HUES6 (cell line): Measurements from ENCODE around the gene MTMR3.

Source experiments
- H3K27ac ChIP-seq: 2 replicates; pipeline ENCODE4 v1.7.0; 2013; ENCODE audit warnings: low read depth, mild to moderate bottlenecking, low read length, inconsistent platforms
- H3K27me3 ChIP-seq: 2 replicates; pipeline ENCODE4 v1.6.1; 2013; ENCODE audit warnings: low read length; ENCODE audit not compliant: control insufficient read depth, insufficient read depth
- H3K36me3 ChIP-seq: 2 replicates; pipeline ENCODE4 v1.6.1; 2013; ENCODE audit warnings: low read length; ENCODE audit not compliant: control insufficient read depth, insufficient read depth
- H3K4me1 ChIP-seq: 2 replicates; pipeline ENCODE4 v1.6.1; 2013; ENCODE audit warnings: low read length; ENCODE audit not compliant: control insufficient read depth, insufficient read depth
- H3K4me3 ChIP-seq: 2 replicates; pipeline ENCODE4 v1.5.1; 2013; ENCODE audit warnings: low read depth, low read length
- H3K9ac ChIP-seq: one replicate; pipeline ENCODE4 v1.6.1; 2013; ENCODE audit warnings: mild to moderate bottlenecking, low read length
- H3K9me3 ChIP-seq: 2 replicates; pipeline ENCODE4 v1.6.1; 2013; ENCODE audit warnings: low read depth, low read length; ENCODE audit not compliant: control insufficient read depth, insufficient read depth

The MTMR3 gene

GRCh38 chr22:30041475-30041874 lies 158.5 kb downstream of the MTMR3 start:
- H3K27me3 ChIP-seq: no peaks in the 10 kb centered on the region
- no peaks in the 10 kb centered on the region for H3K9me3 ChIP-seq
- H3K4me3 ChIP-seq: no peak overlapping the region
- no peaks in the 10 kb centered on the region for H3K36me3 ChIP-seq
- H3K9ac ChIP-seq: no peak overlapping the region
- peaks cover 4% of the 10 kb centered on the region for H3K4me1 ChIP-seq
- no peak overlapping the region for H3K27ac ChIP-seq

- Histone ChIP-seq H3K4me3 (no peak overlapping the region), H3K27ac (no peak overlapping the region), H3K9ac (no peak overlapping the region), H3K4me1 (peaks cover 4% of the 10 kb centered on the region), H3K9me3 (no peaks in the 10 kb centered on the region), H3K36me3 (no peaks in the 10 kb centered on the region), H3K27me3 (no peaks in the 10 kb centered on the region)
These were observed 158.9 kb downstream of the MTMR3 start for GRCh38 chr22:30041881-30042280.

GRCh38 chr22:30043161-30043560 lies 160.2 kb downstream of the MTMR3 start:
- H3K9ac ChIP-seq: no peak overlapping the region
- H3K4me3 ChIP-seq: no peak overlapping the region
- no peaks in the 10 kb centered on the region for H3K9me3 ChIP-seq
- no peaks in the 10 kb centered on the region for H3K27me3 ChIP-seq
- peaks cover under 1% of the 10 kb centered on the region for H3K4me1 ChIP-seq
- no peaks in the 10 kb centered on the region for H3K36me3 ChIP-seq
- no peak overlapping the region for H3K27ac ChIP-seq

GRCh38 chr22:30044369-30044768 lies 161.4 kb downstream of the MTMR3 start:
- Histone ChIP-seq H3K9ac (no peak overlapping the region), H3K27ac (no peak overlapping the region), H3K9me3 (no peaks in the 10 kb centered on the region)

GRCh38 chr22:30044881-30045493 lies 162.0 kb downstream of the MTMR3 start:
- Histone ChIP-seq H3K4me3 (no peak overlapping the region), H3K9me3 (no peaks in the 10 kb centered on the region), H3K9ac (no peak overlapping the region), H3K4me1 (no peaks in the 10 kb centered on the region), H3K36me3 (no peaks in the 10 kb centered on the region), H3K27me3 (no peaks in the 10 kb centered on the region), H3K27ac (no peak overlapping the region)

More at GRCh38 chr22:30044369-30044768, 161.4 kb downstream of the MTMR3 start:
- Histone ChIP-seq H3K27me3 (no peaks in the 10 kb centered on the region), H3K36me3 (no peaks in the 10 kb centered on the region), H3K4me3 (no peak overlapping the region), H3K4me1 (no peaks in the 10 kb centered on the region)

- H3K27ac ChIP-seq: no peak overlapping the region
- no peaks in the 10 kb centered on the region for H3K27me3 ChIP-seq
- H3K4me1 ChIP-seq: no peaks in the 10 kb centered on the region
These were observed 162.5 kb downstream of the MTMR3 start for GRCh38 chr22:30045494-30045887.

GRCh38 chr22:30045901-30046715 lies 163.1 kb downstream of the MTMR3 start:
- no peaks in the 10 kb centered on the region for H3K36me3 ChIP-seq
- H3K27me3 ChIP-seq: no peaks in the 10 kb centered on the region
- H3K4me3 ChIP-seq: no peak overlapping the region
- H3K4me1 ChIP-seq: no peaks in the 10 kb centered on the region
- no peak overlapping the region for H3K27ac ChIP-seq
- no peaks in the 10 kb centered on the region for H3K9me3 ChIP-seq
- no peak overlapping the region for H3K9ac ChIP-seq

More at GRCh38 chr22:30045494-30045887, 162.5 kb downstream of the MTMR3 start:
- Histone ChIP-seq H3K36me3 (no peaks in the 10 kb centered on the region), H3K9me3 (no peaks in the 10 kb centered on the region), H3K4me3 (no peak overlapping the region), H3K9ac (no peak overlapping the region)

- no peak overlapping the region for H3K9ac ChIP-seq
- no peaks in the 10 kb centered on the region for H3K36me3 ChIP-seq
- H3K27ac ChIP-seq: no peak overlapping the region
- H3K4me1 ChIP-seq: no peaks in the 10 kb centered on the region
- H3K4me3 ChIP-seq: no peak overlapping the region
- no peaks in the 10 kb centered on the region for H3K27me3 ChIP-seq
- H3K9me3 ChIP-seq: no peaks in the 10 kb centered on the region
These were observed 163.9 kb downstream of the MTMR3 start for GRCh38 chr22:30046716-30047363.

- H3K4me3 ChIP-seq: no peak overlapping the region
- no peaks in the 10 kb centered on the region for H3K27me3 ChIP-seq
- H3K4me1 ChIP-seq: no peaks in the 10 kb centered on the region
- H3K27ac ChIP-seq: no peak overlapping the region
- H3K9ac ChIP-seq: no peak overlapping the region
- H3K36me3 ChIP-seq: no peaks in the 10 kb centered on the region
- no peaks in the 10 kb centered on the region for H3K9me3 ChIP-seq
These were observed 164.4 kb downstream of the MTMR3 start for GRCh38 chr22:30047364-30047738.

- Histone ChIP-seq H3K4me3 (no peak overlapping the region), H3K27ac (no peak overlapping the region), H3K36me3 (no peaks in the 10 kb centered on the region), H3K9ac (no peak overlapping the region), H3K4me1 (no peaks in the 10 kb centered on the region), H3K27me3 (no peaks in the 10 kb centered on the region), H3K9me3 (no peaks in the 10 kb centered on the region)
These were observed 165.7 kb downstream of the MTMR3 start for GRCh38 chr22:30048681-30049080.
